HG02885 (cell line): ENCODE measurements around the gene PMF1.
"Not testable (repeated sequence)": the region's sequence is repeated elsewhere in the genome, so short reads cannot be mapped to it uniquely, and the experiment has no call there.

Experiments
- ATAC-seq: cut with Tn5 transposase; IDR thresholded peaks from one replicate; pipeline ENCODE4 v1.9.1; 2021; ENCODE audit warnings: mild to moderate bottlenecking; ENCODE audit not compliant: unreplicated experiment, poor library complexity

The PMF1 gene

GRCh38 chr1:156212833-156213643, at the start of gene PMF1:
Gene PMF1 (plus strand): TSS chr1:156213007. CDS start chr1:156213016, 9 bp downstream.
- peak; percentile 88 for ATAC-seq

GRCh38 chr1:156163712-156164111, 49.1 kb upstream of the PMF1 start:
- no peak for ATAC-seq

DNA sequence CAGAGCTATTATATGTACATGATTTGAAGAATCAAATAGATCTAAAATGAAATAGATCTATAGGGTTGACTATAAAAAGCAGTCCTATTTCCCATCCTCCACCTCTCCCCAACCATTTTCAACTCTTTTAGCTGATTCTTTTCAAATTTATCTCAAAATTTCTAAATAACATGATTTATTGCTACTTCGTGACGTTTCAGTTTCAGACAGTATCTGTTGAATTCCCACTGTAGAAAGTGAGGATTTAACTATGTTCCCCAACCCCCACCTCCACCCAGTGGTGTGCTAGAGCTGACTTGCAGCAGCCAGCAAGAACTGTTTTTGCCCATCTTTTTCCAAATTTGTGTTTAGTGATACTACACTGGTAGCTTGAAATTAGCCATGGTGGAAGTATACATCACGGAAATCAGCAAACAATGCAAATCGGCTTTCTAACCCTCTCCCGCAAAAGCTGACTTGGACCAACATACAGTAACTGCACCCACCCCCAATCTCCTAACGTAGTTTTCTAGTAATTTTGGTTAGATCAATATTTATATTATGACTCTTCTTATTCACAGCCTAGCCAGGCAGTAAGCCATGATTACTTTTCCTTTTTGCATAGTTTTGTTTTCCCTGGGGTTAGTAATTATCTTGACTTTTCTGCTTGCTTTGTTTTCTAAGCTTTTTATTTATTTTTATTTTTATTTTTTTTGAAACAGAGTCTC, 48.5 kb upstream of the PMF1 start:
- ATAC-seq: no peak

DNA sequence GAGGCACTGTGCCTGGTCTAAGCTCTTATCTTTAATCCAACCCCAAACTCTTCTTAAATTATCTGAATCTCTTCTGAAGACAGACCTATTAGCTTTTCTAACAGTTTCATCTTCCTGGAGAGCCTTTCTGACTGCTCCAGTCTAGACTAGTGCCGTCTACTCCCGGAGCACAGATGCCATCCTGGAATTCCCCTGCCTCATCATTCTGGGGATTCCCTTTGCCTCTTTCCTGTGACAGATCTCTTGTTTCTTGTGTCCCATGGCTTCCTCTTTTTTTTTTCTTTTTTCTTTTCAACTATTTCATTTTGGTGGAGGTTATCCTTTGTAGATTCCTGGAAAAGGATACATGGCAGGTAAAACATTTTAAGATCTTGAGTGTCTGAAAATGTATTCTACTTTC, 47.7 kb upstream of the PMF1 start:
- ATAC-seq: no peak

DNA sequence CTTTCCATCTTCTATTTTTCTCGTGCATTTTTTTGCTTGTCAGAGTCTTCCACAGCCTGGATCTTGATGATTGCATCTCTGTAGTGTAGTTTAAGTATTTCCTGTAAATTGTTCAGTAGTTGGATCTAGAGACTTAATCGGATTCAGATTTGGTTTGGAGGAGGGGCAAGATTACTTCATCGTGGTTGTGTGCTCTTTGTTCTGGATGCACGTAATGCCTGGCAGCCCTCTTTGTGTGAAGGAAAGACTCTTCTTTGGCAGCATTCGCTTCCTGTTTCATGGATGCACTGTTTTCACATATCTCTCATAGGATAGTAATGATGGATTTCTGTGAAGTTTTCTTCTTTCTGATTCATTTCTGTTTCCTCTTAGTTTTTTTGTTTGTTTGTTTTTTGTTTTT, 45.3 kb upstream of the PMF1 start:
- ATAC-seq: no peak

- ATAC-seq: no peak
These were observed 39.9 kb upstream of the PMF1 start for GRCh38 chr1:156172696-156173470.

DNA sequence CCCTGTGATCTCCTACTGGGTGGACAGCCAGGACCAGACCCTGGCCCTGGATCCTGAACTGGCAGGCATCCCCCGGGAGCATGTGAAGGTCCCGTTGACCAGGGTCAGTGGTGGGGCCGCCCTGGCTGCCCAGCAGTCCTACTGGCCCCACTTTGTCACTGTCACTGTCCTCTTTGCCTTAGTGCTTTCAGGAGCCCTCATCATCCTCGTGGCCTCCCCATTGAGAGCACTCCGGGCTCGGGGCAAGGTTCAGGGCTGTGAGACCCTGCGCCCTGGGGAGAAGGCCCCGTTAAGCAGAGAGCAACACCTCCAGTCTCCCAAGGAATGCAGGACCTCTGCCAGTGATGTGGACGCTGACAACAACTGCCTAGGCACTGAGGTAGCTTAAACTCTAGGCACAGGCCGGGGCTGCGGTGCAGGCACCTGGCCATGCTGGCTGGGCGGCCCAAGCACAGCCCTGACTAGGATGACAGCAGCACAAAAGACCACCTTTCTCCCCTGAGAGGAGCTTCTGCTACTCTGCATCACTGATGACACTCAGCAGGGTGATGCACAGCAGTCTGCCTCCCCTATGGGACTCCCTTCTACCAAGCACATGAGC, 36.1 kb upstream of the PMF1 start:
- ATAC-seq: no peak

- ATAC-seq: no peak
These were observed 34.7 kb upstream of the PMF1 start for GRCh38 chr1:156177919-156178654.

GRCh38 chr1:156180471-156180870, 32.3 kb upstream of the PMF1 start:
- no peak for ATAC-seq

- not testable (repeated sequence) for ATAC-seq
These were observed 31.3 kb upstream of the PMF1 start for GRCh38 chr1:156181391-156181924.

DNA sequence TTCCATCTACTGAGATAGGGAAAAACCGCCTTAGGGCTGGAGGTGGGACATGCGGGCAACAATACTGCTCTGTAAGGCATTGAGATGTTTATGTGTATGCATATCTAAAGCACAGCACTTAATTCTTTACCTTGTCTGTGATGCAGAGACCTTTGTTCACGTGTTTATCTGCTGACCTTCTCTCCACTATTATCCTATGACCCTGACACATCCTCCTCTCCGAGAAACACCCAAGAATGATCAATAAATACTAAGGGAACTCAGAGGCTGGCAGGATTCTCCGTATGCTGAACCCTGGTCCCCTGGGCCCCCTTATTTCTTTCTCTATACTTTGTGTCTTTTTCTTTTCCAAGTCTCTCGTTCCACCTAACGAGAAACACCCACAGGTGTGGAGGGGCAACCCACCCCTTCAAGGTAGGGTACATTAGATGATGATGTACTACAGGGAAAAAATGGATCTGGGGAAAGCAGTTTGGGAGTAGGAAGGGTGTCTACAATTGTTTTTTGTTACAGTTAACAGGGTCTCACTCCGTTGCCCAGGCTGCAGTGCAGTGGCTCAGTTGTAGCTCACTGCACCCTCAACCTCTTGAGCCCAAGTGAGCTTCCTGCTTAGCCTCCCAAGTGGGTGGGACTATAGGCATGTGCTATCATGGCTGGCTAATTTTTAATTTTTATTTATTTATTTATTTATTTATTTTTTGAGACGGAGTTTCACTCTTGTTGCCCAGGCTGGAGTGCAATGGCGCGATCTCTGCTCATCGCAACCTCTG, 30.6 kb upstream of the PMF1 start:
- ATAC-seq: not testable (repeated sequence)

- not testable (repeated sequence) for ATAC-seq
These were observed 26.2 kb upstream of the PMF1 start for GRCh38 chr1:156186347-156187177.

DNA sequence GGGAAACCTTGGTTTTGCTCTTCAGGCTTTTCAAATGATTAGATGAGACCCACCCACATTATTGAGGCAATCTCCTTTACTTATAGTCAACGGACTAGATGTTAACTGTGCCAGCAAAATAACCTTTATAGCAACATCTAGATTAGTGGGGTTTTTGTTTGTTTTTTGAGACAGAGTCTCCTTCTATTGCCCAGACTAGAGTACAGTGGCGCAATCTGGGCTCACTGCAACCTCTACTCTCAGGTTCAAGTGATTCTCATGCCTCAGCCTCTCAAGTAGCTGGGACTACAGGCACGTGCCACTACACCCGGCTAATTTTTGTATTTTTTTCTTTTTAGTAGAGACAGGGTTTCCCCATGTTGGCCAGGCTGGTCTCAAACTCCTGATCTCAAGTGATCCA, 22.5 kb upstream of the PMF1 start:
- not testable (repeated sequence) for ATAC-seq

DNA sequence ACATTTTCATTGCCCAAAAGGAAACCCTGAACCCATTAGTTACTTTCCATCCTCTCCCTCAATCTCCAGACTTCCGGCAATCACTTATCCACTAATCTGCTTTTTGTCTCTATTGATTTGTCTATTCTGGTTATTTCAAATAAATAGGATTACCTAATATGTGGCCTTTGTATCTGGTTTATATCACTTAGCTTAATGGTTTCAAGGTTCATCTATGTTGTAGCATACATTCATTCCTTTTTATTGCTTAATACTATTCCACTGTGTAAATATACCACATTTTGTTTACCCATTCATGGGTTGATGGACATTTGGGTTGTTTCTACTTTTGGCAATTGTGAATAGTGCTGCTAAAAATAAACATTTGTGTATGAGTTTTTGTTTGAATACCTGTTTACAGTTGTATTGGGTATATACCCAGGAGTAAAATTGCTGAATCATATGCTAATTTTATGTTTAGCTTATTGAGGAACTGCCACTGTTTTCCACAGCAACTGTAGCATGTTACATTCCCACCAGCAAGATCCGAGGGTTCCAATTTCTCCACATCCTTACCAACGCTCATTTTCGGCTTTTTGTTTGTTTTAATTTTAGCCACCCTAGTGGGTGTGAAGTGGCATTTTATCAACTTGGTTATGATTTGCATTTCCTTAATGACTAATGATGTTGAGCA, 21.4 kb upstream of the PMF1 start:
- no peak for ATAC-seq

- no peak for ATAC-seq
These were observed 19.7 kb upstream of the PMF1 start for GRCh38 chr1:156193208-156193487.

- peak; percentile 96 for ATAC-seq
These were observed 19.1 kb upstream of the PMF1 start, which contains the start of gene SLC25A44 for GRCh38 chr1:156193488-156194299. Gene SLC25A44 (plus strand): TSS chr1:156194104. CDS start chr1:156199848, 5,744 bp downstream.

- ATAC-seq: no peak
These were observed 18.5 kb upstream of the PMF1 start for GRCh38 chr1:156194300-156194652.
